ENCODE measurements around the gene PPM1N. TPM values are rescaled to one million over a fixed set of nuclear protein-coding genes. Genes with fewer than 3 reads are reported as not detected.
A peak's percentile ranks its signal among the peaks of the same experiment; 100 is the strongest.

The PPM1N gene
- total RNA-seq, 1 experiment from 2014 or later = 5.2 TPM

- Histone ChIP-seq H3K9ac (ENCODE audit: low read length) (peak overlapping the region; percentile 57; the same call in 1 of the 2 replicates), H3K4me3 (replicated peaks in 1 of 2; ENCODE audit: low read depth in 1 of 2, low read length in 2 of 2) (no peak overlapping the region), H3K9me2 (ENCODE audit: insufficient read depth) (no peaks in the 10 kb centered on the region), H3K4me2 (ENCODE audit: low read length) (peak overlapping the region; percentile 73), H3K27ac (ENCODE audit: low read depth, low read length) (peak overlapping the region; percentile 69), H4K20me1 (ENCODE audit: insufficient read depth) (no peaks in the 10 kb centered on the region; the same call in 1 of the 2 replicates), H3K27me3 (ENCODE audit: insufficient read depth, low read length) (no peaks in the 10 kb centered on the region), H2AFZ (ENCODE audit: low read depth, low read length, poor library complexity, severe bottlenecking) (no peak overlapping the region), H3K79me2 (ENCODE audit: insufficient read depth, low read length) (peaks cover 84% of the 10 kb centered on the region), H3K36me3 (ENCODE audit: control insufficient read depth in 1 of 2, insufficient read depth in 2 of 2, low read length in 2 of 2) (peaks cover 10 to 17% of the 10 kb centered on the region in 2 experiments; a peak in 2 of 4 replicates), H3K4me1 (ENCODE audit: control insufficient read depth in 1 of 2, insufficient read depth in 2 of 2, low read length in 2 of 2) (peaks cover 44 to 70% of the 10 kb centered on the region in 2 experiments), H3K9me3 (ENCODE audit: control insufficient read depth in 1 of 2, insufficient read depth in 1 of 2, low read depth in 1 of 2, low read length in 2 of 2) (no peaks in the 10 kb centered on the region)
- intact Hi-C loops (cut with micrococcal nuclease) = no loop called here
- TF ChIP-seq REST (IDR thresholded peaks at IDR 0.05; ENCODE audit: low read depth) = no peak
- no peak for TF ChIP-seq ZNF274 (IDR thresholded peaks at IDR 0.05; ENCODE audit: low read depth, low read length)
- no peak for TF ChIP-seq SIN3A (IDR thresholded peaks at IDR 0.05; ENCODE audit: low read depth)
- TF ChIP-seq CEBPB (IDR thresholded peaks at IDR 0.05; ENCODE audit: low read depth) = no peak
- TF ChIP-seq YY1 (IDR thresholded peaks at IDR 0.05; ENCODE audit: extremely low read depth, insufficient replicate concordance, low read depth, low read length) = no peak
- no peak for TF ChIP-seq ZBTB33 (IDR thresholded peaks at IDR 0.05; ENCODE audit: extremely low read depth, insufficient replicate concordance, low read length)
- no peak for TF ChIP-seq EZH2 (IDR thresholded peaks at IDR 0.05)
- no peak for TF ChIP-seq ATF3 (IDR thresholded peaks at IDR 0.05)
- TF ChIP-seq TCF7L2 (IDR thresholded peaks at IDR 0.05; ENCODE audit: borderline replicate concordance, extremely low read depth, insufficient read depth, insufficient read length) = no peak
- no peak for TF ChIP-seq RAD21 (IDR thresholded peaks at IDR 0.05; ENCODE audit: low read depth)
- no peak for TF ChIP-seq POLR2A (IDR thresholded peaks at IDR 0.05; ENCODE audit: borderline replicate concordance, extremely low read depth, insufficient read depth, insufficient read length)
- TF ChIP-seq JUND (IDR thresholded peaks at IDR 0.05) = no peak
- TF ChIP-seq CTCF (IDR thresholded peaks at IDR 0.05 in 2 of 3, conservative IDR thresholded peaks at IDR 0.05 in 1 of 3; ENCODE audit: borderline replicate concordance in 1 of 3, insufficient read depth in 1 of 3, low read depth in 2 of 3, low read length in 2 of 3) = no peak
- no peak for TF ChIP-seq POLR2AphosphoS5 (IDR thresholded peaks at IDR 0.05; ENCODE audit: low read depth, low read length)
- no peak for TF ChIP-seq EZH2phosphoT487 (IDR thresholded peaks at IDR 0.05; ENCODE audit: borderline replicate concordance)
- TF ChIP-seq ZFX (IDR thresholded peaks at IDR 0.05) = no peak
- no peak for TF ChIP-seq ELF1 (IDR thresholded peaks at IDR 0.05; ENCODE audit: borderline replicate concordance, low read depth)
- TF ChIP-seq EGR1 (IDR thresholded peaks at IDR 0.05; ENCODE audit: low read depth) = no peak
- CTCF ChIA-PET = interaction anchor here (0.7 to 1.2 kb wide), 3 partner anchors 12 to 43 kb away, joined by 3 to 7 read pairs (median 5); no protein-coding TSS in a partner anchor
- ATAC-seq (no peak), DNase-seq (ENCODE audit: low read depth, low spot score) (no peak)
- POLR2A ChIA-PET = interaction anchor here (1.1 kb wide), 1 partner anchor 127 kb away, joined by 4 read pairs; no protein-coding TSS in a partner anchor
- BruUV-seq (replicated peaks) = no TSS peak
- RAD21 ChIA-PET (ENCODE audit: low non-redundant PET in 1 of 2, low total read pairs in 2 of 2, uncharacterized antibody in 2 of 2, unreplicated experiment in 2 of 2) = no interaction called here
These were observed 16.9 kb downstream of the PPM1N start for GRCh38 chr19:45515081-45515624.
